ENCODE results near the gene MIGA2. TPM values are rescaled to one million over a fixed set of nuclear protein-coding genes. Genes with fewer than 3 reads are reported as not detected.

Gene MIGA2
- total and polyA plus RNA-seq, 2 experiments from 2014 or later, result 19.3 to 47.8 TPM

DNA sequence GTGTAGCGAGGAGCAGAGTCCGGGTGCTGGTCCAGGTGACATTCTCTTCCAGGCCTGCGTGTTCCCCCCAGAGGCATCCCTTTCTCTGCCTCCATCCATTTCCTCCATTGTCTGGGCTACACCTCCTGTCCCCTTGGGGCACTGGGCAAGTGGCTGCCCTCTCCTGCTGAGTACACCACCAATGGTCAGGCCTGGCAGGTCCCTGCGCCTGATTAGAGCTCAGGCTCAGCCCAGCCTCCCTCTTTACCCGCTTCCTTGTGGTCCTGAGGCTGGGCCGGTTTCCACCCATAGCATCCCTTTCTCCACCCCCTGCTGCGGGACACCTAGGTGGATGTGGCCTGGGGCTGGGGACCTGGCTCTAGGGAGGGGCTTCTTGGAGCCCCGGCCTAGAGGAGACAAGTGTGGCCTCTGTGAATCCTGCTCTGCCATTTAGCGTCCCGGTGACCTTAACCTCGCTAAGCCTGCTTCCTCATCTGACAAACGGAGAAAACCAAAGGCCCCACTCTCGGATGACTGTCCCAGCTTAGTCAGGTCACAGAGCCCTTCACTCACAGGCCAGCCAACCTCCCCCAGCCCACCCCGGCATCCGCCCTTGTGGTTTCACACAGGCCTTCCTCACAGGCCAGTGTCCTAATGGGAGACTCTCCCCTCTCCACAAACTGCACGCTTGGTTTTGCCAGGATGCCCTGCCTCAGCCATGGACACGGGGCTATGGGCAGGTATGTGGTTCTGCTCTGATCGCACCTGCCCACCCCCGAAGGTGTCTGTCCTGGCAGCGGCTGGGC is 57.4 kb downstream of the MIGA2 start:
- Mint-ChIP-seq H3K27me3 (ENCODE audit: insufficient read depth, low read depth, poor library complexity) (peaks cover 13% of the 10 kb centered on the region), H3K27ac (no peak overlapping the region), H3K4me1 (peaks cover 2% of the 10 kb centered on the region; the same call in 2 of the 3 replicates), H3K4me3 (no peak overlapping the region), H3K36me3 (ENCODE audit: low read depth) (peaks cover 12% of the 10 kb centered on the region), H3K9me3 (no peaks in the 10 kb centered on the region)
- no peaks in the 10 kb centered on the region for H3K79me2 ChIP-seq (replicated peaks; ENCODE audit: insufficient read depth)
- ATAC-seq (peak; percentile 9; the same call in 2 of the 3 replicates), DNase-seq (ENCODE audit: low spot score) (no peak)
- H3K27ac ChIP-seq (ENCODE audit: low read depth), result no peak overlapping the region
- no peaks in the 10 kb centered on the region for H3K9me2 ChIP-seq (ENCODE audit: insufficient read depth)
- 0 out of 2 replicates have a peak, but pooled peaks cover 3% of the 10 kb centered on the region for H3F3A ChIP-seq (replicated peaks; ENCODE audit: low read depth)
- H3K4me3 ChIP-seq, result no peak overlapping the region
- H4K20me1 ChIP-seq (replicated peaks; ENCODE audit: insufficient read depth), result peaks cover 4% of the 10 kb centered on the region; the same call in 1 of the 2 replicates
- H3K36me3 ChIP-seq (ENCODE audit: insufficient read depth), result no peaks in the 10 kb centered on the region
- no peak overlapping the region for H2AFZ ChIP-seq
- H3K27me3 ChIP-seq (ENCODE audit: insufficient read depth), result no peaks in the 10 kb centered on the region
- H3K4me1 ChIP-seq (ENCODE audit: insufficient read depth), result no peaks in the 10 kb centered on the region
- TF ChIP-seq JUNB (IDR thresholded peaks at IDR 0.05; ENCODE audit: unreplicated experiment) (no peak), STAT1 (IDR thresholded peaks at IDR 0.05; ENCODE audit: unreplicated experiment) (no peak), ZNF331 (CRISPR knock-in tag; IDR thresholded peaks at IDR 0.05; ENCODE audit: low read depth) (no peak), NANOG (IDR thresholded peaks at IDR 0.05; ENCODE audit: borderline replicate concordance) (no peak), CREB1 (CRISPR knock-in tag; IDR thresholded peaks at IDR 0.05; ENCODE audit: low read depth) (no peak)
- TF ChIP-seq, protein P1, sequence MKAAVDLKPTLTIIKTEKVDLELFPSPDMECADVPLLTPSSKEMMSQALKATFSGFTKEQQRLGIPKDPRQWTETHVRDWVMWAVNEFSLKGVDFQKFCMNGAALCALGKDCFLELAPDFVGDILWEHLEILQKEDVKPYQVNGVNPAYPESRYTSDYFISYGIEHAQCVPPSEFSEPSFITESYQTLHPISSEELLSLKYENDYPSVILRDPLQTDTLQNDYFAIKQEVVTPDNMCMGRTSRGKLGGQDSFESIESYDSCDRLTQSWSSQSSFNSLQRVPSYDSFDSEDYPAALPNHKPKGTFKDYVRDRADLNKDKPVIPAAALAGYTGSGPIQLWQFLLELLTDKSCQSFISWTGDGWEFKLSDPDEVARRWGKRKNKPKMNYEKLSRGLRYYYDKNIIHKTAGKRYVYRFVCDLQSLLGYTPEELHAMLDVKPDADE (IDR thresholded peaks at IDR 0.05), result no peak
- no peak overlapping the region for H3K4me2 ChIP-seq

DNA sequence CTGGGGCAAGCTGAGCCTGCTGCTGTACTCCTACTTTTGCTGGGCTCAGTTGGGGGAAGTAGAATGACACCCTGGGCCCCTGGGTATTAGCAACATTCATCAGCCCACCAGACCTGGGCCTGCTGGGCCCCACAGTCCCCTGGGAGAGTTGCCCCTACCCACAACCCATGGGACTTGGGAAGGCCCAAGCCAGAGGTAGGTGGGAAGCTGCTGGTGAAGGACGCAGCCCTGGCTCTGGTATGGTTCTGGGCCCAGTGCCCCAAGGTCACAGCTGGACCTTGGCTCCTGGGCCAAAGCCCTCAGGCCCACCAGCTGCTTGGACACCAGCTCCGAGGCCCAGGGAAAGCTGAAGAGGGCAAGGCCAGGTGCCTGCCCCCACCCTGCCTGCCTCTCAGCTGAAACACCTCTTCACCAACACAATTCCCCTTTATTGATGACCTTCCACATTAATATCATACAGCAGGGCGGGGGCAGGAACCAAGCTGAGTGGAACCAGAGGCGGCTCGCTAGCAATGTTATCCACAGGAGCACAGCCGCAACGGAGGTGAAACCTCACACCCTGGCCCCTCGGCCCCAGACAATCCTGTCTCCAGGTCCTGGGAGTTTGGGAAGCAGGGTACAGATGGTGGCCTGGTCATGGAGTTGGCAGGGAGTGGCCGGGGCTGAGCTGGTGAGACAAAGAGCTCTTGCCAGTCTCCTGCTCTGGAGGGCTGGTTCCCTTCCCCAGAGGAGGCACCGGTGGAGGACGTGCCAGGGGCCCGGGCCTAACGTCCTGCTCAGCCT is 58.2 kb downstream of the MIGA2 start:
- no peaks in the 10 kb centered on the region for H3K79me2 ChIP-seq (replicated peaks; ENCODE audit: insufficient read depth)
- no peak overlapping the region for H3K4me3 ChIP-seq
- no peak overlapping the region for H2AFZ ChIP-seq
- no peaks in the 10 kb centered on the region for H3K27me3 ChIP-seq (ENCODE audit: insufficient read depth)
- peaks cover 4% of the 10 kb centered on the region; the same call in 1 of the 2 replicates for H4K20me1 ChIP-seq (replicated peaks; ENCODE audit: insufficient read depth)
- H3K4me1 ChIP-seq (ENCODE audit: insufficient read depth), result no peaks in the 10 kb centered on the region
- no peak for DNase-seq (ENCODE audit: low spot score)
- peaks cover 11% of the 10 kb centered on the region for H3K36me3 Mint-ChIP-seq (ENCODE audit: low read depth)
- H3K27ac ChIP-seq (ENCODE audit: low read depth), result no peak overlapping the region
- no peak overlapping the region; the same call in 1 of the 2 replicates for H3K27ac Mint-ChIP-seq
- H3K36me3 ChIP-seq (ENCODE audit: insufficient read depth), result no peaks in the 10 kb centered on the region
- no peaks in the 10 kb centered on the region for H3K9me3 Mint-ChIP-seq
- no peaks in the 10 kb centered on the region for H3K9me2 ChIP-seq (ENCODE audit: insufficient read depth)
- no peak overlapping the region for H3K4me2 ChIP-seq
- ATAC-seq, result no peak
- H3K27me3 Mint-ChIP-seq (ENCODE audit: insufficient read depth, low read depth, poor library complexity), result peaks cover 14% of the 10 kb centered on the region
- peaks cover 2% of the 10 kb centered on the region; the same call in 2 of the 3 replicates for H3K4me1 Mint-ChIP-seq
- H3K4me3 Mint-ChIP-seq, result no peak overlapping the region
- 0 out of 2 replicates have a peak, but pooled peaks cover 3% of the 10 kb centered on the region for H3F3A ChIP-seq (replicated peaks; ENCODE audit: low read depth)
- TF ChIP-seq CREB1 (CRISPR knock-in tag; IDR thresholded peaks at IDR 0.05; ENCODE audit: low read depth) (no peak), EZH2phosphoT487 (IDR thresholded peaks at IDR 0.05; ENCODE audit: unreplicated experiment) (no peak), ZNF114 (CRISPR knock-in tag; IDR thresholded peaks at IDR 0.05) (no peak), POLR2AphosphoS5 (IDR thresholded peaks at IDR 0.05; ENCODE audit: low read depth) (no peak)
- TF ChIP-seq, protein P2, sequence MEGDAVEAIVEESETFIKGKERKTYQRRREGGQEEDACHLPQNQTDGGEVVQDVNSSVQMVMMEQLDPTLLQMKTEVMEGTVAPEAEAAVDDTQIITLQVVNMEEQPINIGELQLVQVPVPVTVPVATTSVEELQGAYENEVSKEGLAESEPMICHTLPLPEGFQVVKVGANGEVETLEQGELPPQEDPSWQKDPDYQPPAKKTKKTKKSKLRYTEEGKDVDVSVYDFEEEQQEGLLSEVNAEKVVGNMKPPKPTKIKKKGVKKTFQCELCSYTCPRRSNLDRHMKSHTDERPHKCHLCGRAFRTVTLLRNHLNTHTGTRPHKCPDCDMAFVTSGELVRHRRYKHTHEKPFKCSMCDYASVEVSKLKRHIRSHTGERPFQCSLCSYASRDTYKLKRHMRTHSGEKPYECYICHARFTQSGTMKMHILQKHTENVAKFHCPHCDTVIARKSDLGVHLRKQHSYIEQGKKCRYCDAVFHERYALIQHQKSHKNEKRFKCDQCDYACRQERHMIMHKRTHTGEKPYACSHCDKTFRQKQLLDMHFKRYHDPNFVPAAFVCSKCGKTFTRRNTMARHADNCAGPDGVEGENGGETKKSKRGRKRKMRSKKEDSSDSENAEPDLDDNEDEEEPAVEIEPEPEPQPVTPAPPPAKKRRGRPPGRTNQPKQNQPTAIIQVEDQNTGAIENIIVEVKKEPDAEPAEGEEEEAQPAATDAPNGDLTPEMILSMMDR (conservative IDR thresholded peaks at IDR 0.05; ENCODE audit: low read depth in 2 of 2), result no peak
- TF ChIP-seq, protein P3, sequence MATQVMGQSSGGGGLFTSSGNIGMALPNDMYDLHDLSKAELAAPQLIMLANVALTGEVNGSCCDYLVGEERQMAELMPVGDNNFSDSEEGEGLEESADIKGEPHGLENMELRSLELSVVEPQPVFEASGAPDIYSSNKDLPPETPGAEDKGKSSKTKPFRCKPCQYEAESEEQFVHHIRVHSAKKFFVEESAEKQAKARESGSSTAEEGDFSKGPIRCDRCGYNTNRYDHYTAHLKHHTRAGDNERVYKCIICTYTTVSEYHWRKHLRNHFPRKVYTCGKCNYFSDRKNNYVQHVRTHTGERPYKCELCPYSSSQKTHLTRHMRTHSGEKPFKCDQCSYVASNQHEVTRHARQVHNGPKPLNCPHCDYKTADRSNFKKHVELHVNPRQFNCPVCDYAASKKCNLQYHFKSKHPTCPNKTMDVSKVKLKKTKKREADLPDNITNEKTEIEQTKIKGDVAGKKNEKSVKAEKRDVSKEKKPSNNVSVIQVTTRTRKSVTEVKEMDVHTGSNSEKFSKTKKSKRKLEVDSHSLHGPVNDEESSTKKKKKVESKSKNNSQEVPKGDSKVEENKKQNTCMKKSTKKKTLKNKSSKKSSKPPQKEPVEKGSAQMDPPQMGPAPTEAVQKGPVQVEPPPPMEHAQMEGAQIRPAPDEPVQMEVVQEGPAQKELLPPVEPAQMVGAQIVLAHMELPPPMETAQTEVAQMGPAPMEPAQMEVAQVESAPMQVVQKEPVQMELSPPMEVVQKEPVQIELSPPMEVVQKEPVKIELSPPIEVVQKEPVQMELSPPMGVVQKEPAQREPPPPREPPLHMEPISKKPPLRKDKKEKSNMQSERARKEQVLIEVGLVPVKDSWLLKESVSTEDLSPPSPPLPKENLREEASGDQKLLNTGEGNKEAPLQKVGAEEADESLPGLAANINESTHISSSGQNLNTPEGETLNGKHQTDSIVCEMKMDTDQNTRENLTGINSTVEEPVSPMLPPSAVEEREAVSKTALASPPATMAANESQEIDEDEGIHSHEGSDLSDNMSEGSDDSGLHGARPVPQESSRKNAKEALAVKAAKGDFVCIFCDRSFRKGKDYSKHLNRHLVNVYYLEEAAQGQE (IDR thresholded peaks at IDR 0.05; ENCODE audit: unreplicated experiment), result no peak
